IMR-90 (cell line): ENCODE measurements around the gene SIK3. TPM values are rescaled to one million over a fixed set of nuclear protein-coding genes. Genes with fewer than 3 reads are reported as not detected.

Experiments
- ATAC-seq: fragments of 200-7000 bp; cut with Tn5 transposase; 2 replicates; pipeline ENCODE4 v1.9.1; 2020; ENCODE audit warnings: low read depth, mild to moderate bottlenecking, moderate library complexity
- BruUV-seq: library from RNA; stranded (reverse); fragments of 400-500 nt; replicated peaks from 2 replicates; lab custom pipeline; 2021; lab: Mats Ljungman, UMichigan
- CTCF ChIA-PET: fragments of 300-600 bp; formaldehyde crosslinking; extraction: SDS; loops from one replicate; lab custom pipeline; 2021; ENCODE audit warnings: antibody characterized with exemption; lab: Yijun Ruan, JAX
- POLR2A ChIA-PET: fragments of 300-600 bp; sonication (Branson Sonifier 250); formaldehyde crosslinking; loops from one replicate; lab custom pipeline; 2022; ENCODE audit warnings: antibody characterized with exemption; ENCODE audit not compliant: unreplicated experiment; lab: Charles Lee
- DNase-seq: peaks from one replicate; pipeline ENCODE4 v3.0.0; 2013
- H2AFZ ChIP-seq: replicated peaks from 2 replicates; pipeline ENCODE3; 2013; ENCODE audit warnings: low read length, mild to moderate bottlenecking; ENCODE audit not compliant: poor library complexity
- H2AK5ac ChIP-seq: 2 replicates; pipeline ENCODE4 v1.6.1; 2013; ENCODE audit warnings: low read depth, low read length, inconsistent platforms
- H2AK9ac ChIP-seq: replicated peaks from 2 replicates; pipeline ENCODE3; 2013; ENCODE audit warnings: mild to moderate bottlenecking, low read depth, low read length, moderate library complexity; ENCODE audit not compliant: poor library complexity
- H2BK120ac ChIP-seq: 2 replicates; pipeline ENCODE4 v1.6.1; 2013; ENCODE audit warnings: low read depth, low read length, inconsistent platforms
- H2BK15ac ChIP-seq: 3 replicates; pipeline ENCODE4 v1.6.1; 2013; ENCODE audit warnings: low read depth, low read length, inconsistent platforms
- H2BK20ac ChIP-seq: 2 replicates; pipeline ENCODE4 v1.6.1; 2013; ENCODE audit warnings: low read depth, mild to moderate bottlenecking, inconsistent platforms, low read length, moderate library complexity
- H2BK5ac ChIP-seq: 2 replicates; pipeline ENCODE4 v1.6.1; 2013; ENCODE audit warnings: mild to moderate bottlenecking, low read depth, low read length, inconsistent platforms; ENCODE audit not compliant: poor library complexity, severe bottlenecking
- H3K14ac ChIP-seq: replicated peaks from 2 replicates; pipeline ENCODE4 v1.6.1; 2013; ENCODE audit warnings: low read depth, low read length, inconsistent platforms
- H3K18ac ChIP-seq: 2 replicates; pipeline ENCODE4 v1.6.1; 2013; ENCODE audit warnings: low read depth, low read length, control low read depth
- H3K23ac ChIP-seq: 2 replicates; pipeline ENCODE4 v1.6.1; 2013; ENCODE audit warnings: low read depth, low read length, inconsistent platforms
- H3K27ac ChIP-seq: 2 replicates; pipeline ENCODE4 v1.5.1; 2013; ENCODE audit warnings: mild to moderate bottlenecking, control low read depth, low read length; ENCODE audit not compliant: insufficient read depth
- H3K27me3 ChIP-seq: 2 replicates; pipeline ENCODE4 v1.6.1; 2013; ENCODE audit warnings: low read length; ENCODE audit not compliant: control insufficient read depth, insufficient read depth
- H3K36me3 ChIP-seq: 2 replicates; pipeline ENCODE4 v1.6.1; 2013; ENCODE audit warnings: low read length, mixed read lengths; ENCODE audit not compliant: control insufficient read depth, insufficient read depth
- H3K4ac ChIP-seq: 2 replicates; pipeline ENCODE4 v1.6.1; 2013; ENCODE audit warnings: low read depth, low read length, inconsistent platforms
- H3K4me1 ChIP-seq: 2 replicates; pipeline ENCODE4 v1.6.1; 2013; ENCODE audit warnings: low read length, mixed read lengths; ENCODE audit not compliant: control insufficient read depth, insufficient read depth
- H3K4me2 ChIP-seq: 2 replicates; pipeline ENCODE4 v1.6.1; 2013; ENCODE audit warnings: low read depth, mild to moderate bottlenecking, control low read depth, low read length, moderate library complexity
- H3K4me3 ChIP-seq: 2 replicates; pipeline ENCODE4 v1.5.1; 2013; ENCODE audit warnings: low read depth, mild to moderate bottlenecking, control low read depth, low read length, moderate library complexity; ENCODE audit not compliant: insufficient read depth
- H3K56ac ChIP-seq: 2 replicates; pipeline ENCODE4 v1.6.1; 2013; ENCODE audit warnings: low read length, inconsistent platforms; ENCODE audit not compliant: insufficient read depth; ENCODE audit errors: extremely low read depth
- H3K79me1 ChIP-seq, 2 experiments: 2 replicates each; pipeline ENCODE4 v1.6.1; 2013; ENCODE audit warnings: low read length in 2 of 2, inconsistent platforms in 1 of 2, low read depth in 1 of 2
- H3K9ac ChIP-seq: 2 replicates; pipeline ENCODE4 v1.6.1; 2013; ENCODE audit warnings: low read depth, low read length, control low read depth
- H3K9me1 ChIP-seq: 2 replicates; pipeline ENCODE4 v1.6.1; 2013; ENCODE audit warnings: low read length, inconsistent platforms; ENCODE audit not compliant: insufficient read depth
- H3K9me3 ChIP-seq: 2 replicates; pipeline ENCODE4 v1.6.1; 2013; ENCODE audit warnings: low read length; ENCODE audit not compliant: control insufficient read depth, insufficient read depth
- H4K20me1 ChIP-seq: 2 replicates; pipeline ENCODE4 v1.6.1; 2013; ENCODE audit warnings: low read length, inconsistent platforms; ENCODE audit not compliant: insufficient read depth
- H4K5ac ChIP-seq: 2 replicates; pipeline ENCODE4 v1.6.1; 2013; ENCODE audit warnings: mild to moderate bottlenecking, low read depth, low read length, control low read depth
- H4K8ac ChIP-seq, 2 experiments: 2 replicates each; pipeline ENCODE4 v1.6.1; 2013; ENCODE audit warnings: low read depth in 2 of 2, low read length in 2 of 2, control low read depth in 1 of 2, inconsistent platforms in 1 of 2
- H4K91ac ChIP-seq: 2 replicates; pipeline ENCODE4 v1.6.1; 2013; ENCODE audit warnings: low read depth, low read length, inconsistent platforms; ENCODE audit not compliant: insufficient read depth
- CEBPB ChIP-seq: IDR thresholded peaks from 2 replicates; pipeline ENCODE4 v1.6.1; 2012; ENCODE audit warnings: low read depth, low read length, improper control_type of control experiment
- CHD1 ChIP-seq: IDR thresholded peaks from 2 replicates; pipeline ENCODE4 v1.6.1; 2012; ENCODE audit warnings: low read depth, low read length, improper control_type of control experiment
- FOS ChIP-seq: fragments of 150-350 bp; IDR thresholded peaks from 2 replicates; pipeline ENCODE4 v1.6.1; 2016; ENCODE audit warnings: low read depth, low read length
- MAZ ChIP-seq: IDR thresholded peaks from 2 replicates; pipeline ENCODE4 v1.6.1; 2012; ENCODE audit warnings: low read depth, mild to moderate bottlenecking, low read length, improper control_type of control experiment, moderate library complexity, borderline replicate concordance
- MXI1 ChIP-seq: IDR thresholded peaks from 2 replicates; pipeline ENCODE4 v1.6.1; 2012; ENCODE audit warnings: low read depth, mild to moderate bottlenecking, low read length, moderate library complexity, borderline replicate concordance
- POLR2A ChIP-seq: IDR thresholded peaks from 2 replicates; pipeline ENCODE4 v1.6.1; 2012; ENCODE audit warnings: mild to moderate bottlenecking, low read depth, low read length
- RAD21 ChIP-seq: IDR thresholded peaks from 2 replicates; pipeline ENCODE4 v1.6.1; 2012; ENCODE audit warnings: low read length, improper control_type of control experiment
- RCOR1 ChIP-seq: IDR thresholded peaks from 2 replicates; pipeline ENCODE4 v1.6.1; 2012; ENCODE audit warnings: mild to moderate bottlenecking, low read length, improper control_type of control experiment; ENCODE audit not compliant: insufficient replicate concordance
- RFX5 ChIP-seq: IDR thresholded peaks from 2 replicates; pipeline ENCODE4 v1.8.0; 2012; ENCODE audit warnings: low read depth, mild to moderate bottlenecking, low read length, moderate library complexity
- SMC3 ChIP-seq: fragments of 150-350 bp; IDR thresholded peaks from 2 replicates; pipeline ENCODE4 v1.6.1; 2016; ENCODE audit warnings: low read depth, mild to moderate bottlenecking, antibody characterized with exemption, low read length, moderate library complexity
- USF2 ChIP-seq: fragments of 150-350 bp; IDR thresholded peaks from 2 replicates; pipeline ENCODE4 v1.6.1; 2017; ENCODE audit warnings: mild to moderate bottlenecking, antibody characterized with exemption, low read length, low read depth
- WGBS, 2 experiments: methylation state at CpG; one replicate each; pipeline versions ENCODE4 v1.1.5 to v1.1.7; 2013; ENCODE audit warnings: missing lambda C conversion rate in 2 of 2; ENCODE audit not compliant: insufficient read length in 1 of 2; ENCODE audit errors: extremely low coverage in 2 of 2; 5-methylcytosine and 5-hydroxymethylcytosine counted together
- dilution Hi-C: fragments of 300-500 bp; cut with HindIII; formaldehyde crosslinking; loops from one replicate; pipeline ENCODE4 v1.14.3; 2018; ENCODE audit warnings: low sequenced_read_pairs; ENCODE audit not compliant: unreplicated experiment
- in situ Hi-C: fragments of 300-500 bp; cut with MboI; formaldehyde crosslinking; loops from 3 replicates; pipeline ENCODE4 v1.14.3; 2019; ENCODE audit warnings: low sequenced_read_pairs, inconsistent platforms, mixed read lengths
- intact Hi-C: fragments of 100-400 bp; cut with micrococcal nuclease; formaldehyde crosslinking; loops from 2 replicates; pipeline ENCODE4 v1.10.0; 2022
- polyA plus RNA-seq, 3 experiments: library from polyadenylated mRNA; depleted of rRNA; stranded (reverse); fragments of >200 nt; gene quantifications; 2 replicates each; pipeline ENCODE4 v1.2.3, GENCODE V29; 2012; ENCODE audit warnings: low replicate concordance in 1 of 3
- total RNA-seq: library from RNA; depleted of rRNA; stranded (reverse); fragments of >200 nt; gene quantifications from 2 replicates; pipeline ENCODE4 v1.2.3, GENCODE V29; 2012
- TF ChIP-seq, protein P1 (sequence below): fragments of 150-350 bp; IDR thresholded peaks from 2 replicates; pipeline ENCODE4 v1.6.1; 2016; ENCODE audit warnings: low read depth, mild to moderate bottlenecking, low read length, moderate library complexity, borderline replicate concordance

The SIK3 gene
- total and polyA plus RNA-seq, 2 of the 4 experiments (the other 2 are of a cell fraction), result 8.2 to 9.1 TPM

GRCh38 chr11:116948391-116948790, 149.8 kb downstream of the SIK3 start:
- Histone ChIP-seq H3K4me3 (no peak overlapping the region), H3K14ac (no peak overlapping the region), H2BK5ac (no peak overlapping the region), H3K36me3 (peaks cover 7% of the 10 kb centered on the region), H2BK120ac (no peak overlapping the region), H3K4ac (no peak overlapping the region), H3K9ac (no peak overlapping the region), H3K9me3 (0 out of 2 replicates have a peak, but pooled peaks cover 1% of the 10 kb centered on the region), H2AK5ac (no peak overlapping the region), H3K4me1 (peaks cover 6% of the 10 kb centered on the region; the same call in 1 of the 2 replicates), H3K23ac (no peak overlapping the region), H2BK15ac (no peak overlapping the region), H4K8ac (no peak overlapping the region), H3K4me2 (peak overlapping the region; percentile 28; the same call in 1 of the 2 replicates), H4K20me1 (no peaks in the 10 kb centered on the region), H3K79me1 (peaks cover 0 to 7% of the 10 kb centered on the region in 2 experiments; a peak in 3 of 4 replicates), H3K9me1 (no peaks in the 10 kb centered on the region), H2AFZ (no peak overlapping the region), H3K18ac (no peak overlapping the region), H2AK9ac (no peak overlapping the region), H3K56ac (no peak overlapping the region), H4K5ac (no peak overlapping the region), H3K27ac (no peak overlapping the region), H4K91ac (no peak overlapping the region), H3K27me3 (no peaks in the 10 kb centered on the region), H2BK20ac (no peak overlapping the region)
- CTCF ChIA-PET, result interaction anchor here (0.7 kb wide), 1 partner anchor 8 kb away, joined by 3 read pairs; no protein-coding TSS in a partner anchor
- no peak for TF ChIP-seq SMC3
- no peak for TF ChIP-seq CEBPB
- no peak for TF ChIP-seq RAD21
- TF ChIP-seq FOS, result no peak
- no peak for TF ChIP-seq RCOR1
- TF ChIP-seq, protein P1, sequence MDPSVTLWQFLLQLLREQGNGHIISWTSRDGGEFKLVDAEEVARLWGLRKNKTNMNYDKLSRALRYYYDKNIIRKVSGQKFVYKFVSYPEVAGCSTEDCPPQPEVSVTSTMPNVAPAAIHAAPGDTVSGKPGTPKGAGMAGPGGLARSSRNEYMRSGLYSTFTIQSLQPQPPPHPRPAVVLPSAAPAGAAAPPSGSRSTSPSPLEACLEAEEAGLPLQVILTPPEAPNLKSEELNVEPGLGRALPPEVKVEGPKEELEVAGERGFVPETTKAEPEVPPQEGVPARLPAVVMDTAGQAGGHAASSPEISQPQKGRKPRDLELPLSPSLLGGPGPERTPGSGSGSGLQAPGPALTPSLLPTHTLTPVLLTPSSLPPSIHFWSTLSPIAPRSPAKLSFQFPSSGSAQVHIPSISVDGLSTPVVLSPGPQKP, result no peak
- TF ChIP-seq CHD1, result no peak
- TF ChIP-seq MXI1, result no peak
- TF ChIP-seq RFX5, result no peak
- TF ChIP-seq USF2, result no peak
- TF ChIP-seq POLR2A, result no peak
- no peak for TF ChIP-seq MAZ
- WGBS, 2 experiments, result no CpG with 5 or more reads among the region's 4 CpGs
- dilution Hi-C loops (no loop called here), intact Hi-C loops (no loop called here), in situ Hi-C loops (no loop called here)
- ATAC-seq (no peak), DNase-seq (peak; percentile 54)
- POLR2A ChIA-PET, result no interaction called here
- no TSS peak for BruUV-seq
